Activated CD8-positive, alpha-beta memory T cell treated with anti-CD3 and anti-CD28 coated beads, Interleukin-2, amount 10 ng/mL, durations not matched to agents 7 days and 5 days (primary cell): Measurements from ENCODE around the gene ZNF367. TPM values are rescaled to one million over a fixed set of nuclear protein-coding genes. Genes with fewer than 3 reads are reported as not detected.
"Not testable (repeated sequence)": the region's sequence is repeated elsewhere in the genome, so short reads cannot be mapped to it uniquely, and the experiment has no call there.

Experiments
- ATAC-seq: fragments of 150-1000 bp; cut with Tn5 transposase; one replicate; pipeline ENCODE4 v1.10.0; 2021; ENCODE audit warnings: moderate library complexity
- CTCF ChIA-PET: fragments of 350-600 bp; sonication (Branson Sonifier 250); formaldehyde crosslinking; loops from one replicate; lab custom pipeline; 2021; ENCODE audit warnings: antibody characterized with exemption; lab: Charles Lee
- DNase-seq: peaks from one replicate; pipeline ENCODE4 v3.0.0-alpha.2; 2020
- H3K27ac Mint-ChIP-seq: one replicate; pipeline ENCODE4 v1.8.0; 2021; ENCODE audit warnings: mild to moderate bottlenecking, mixed read lengths
- H3K27me3 Mint-ChIP-seq: one replicate; pipeline ENCODE4 v1.8.0; 2021; ENCODE audit warnings: mixed read lengths
- H3K36me3 Mint-ChIP-seq: one replicate; pipeline ENCODE4 v1.8.0; 2021; ENCODE audit warnings: mild to moderate bottlenecking, mixed read lengths
- H3K4me1 Mint-ChIP-seq: one replicate; pipeline ENCODE4 v1.8.0; 2021; ENCODE audit warnings: mixed read lengths
- H3K4me3 Mint-ChIP-seq: one replicate; pipeline ENCODE4 v1.8.0; 2021; ENCODE audit warnings: mild to moderate bottlenecking, moderate library complexity, mixed read lengths
- H3K9me3 Mint-ChIP-seq: one replicate; pipeline ENCODE4 v1.8.0; 2022; ENCODE audit warnings: low read depth, mixed read lengths
- total RNA-seq, 2 experiments: library from RNA; stranded (reverse); gene quantifications; one replicate each; pipeline ENCODE4 v1.2.3, GENCODE V29; 2021

Gene ZNF367
- total RNA-seq, 2 experiments from 2014 or later = 31.2 to 36.3 TPM

DNA sequence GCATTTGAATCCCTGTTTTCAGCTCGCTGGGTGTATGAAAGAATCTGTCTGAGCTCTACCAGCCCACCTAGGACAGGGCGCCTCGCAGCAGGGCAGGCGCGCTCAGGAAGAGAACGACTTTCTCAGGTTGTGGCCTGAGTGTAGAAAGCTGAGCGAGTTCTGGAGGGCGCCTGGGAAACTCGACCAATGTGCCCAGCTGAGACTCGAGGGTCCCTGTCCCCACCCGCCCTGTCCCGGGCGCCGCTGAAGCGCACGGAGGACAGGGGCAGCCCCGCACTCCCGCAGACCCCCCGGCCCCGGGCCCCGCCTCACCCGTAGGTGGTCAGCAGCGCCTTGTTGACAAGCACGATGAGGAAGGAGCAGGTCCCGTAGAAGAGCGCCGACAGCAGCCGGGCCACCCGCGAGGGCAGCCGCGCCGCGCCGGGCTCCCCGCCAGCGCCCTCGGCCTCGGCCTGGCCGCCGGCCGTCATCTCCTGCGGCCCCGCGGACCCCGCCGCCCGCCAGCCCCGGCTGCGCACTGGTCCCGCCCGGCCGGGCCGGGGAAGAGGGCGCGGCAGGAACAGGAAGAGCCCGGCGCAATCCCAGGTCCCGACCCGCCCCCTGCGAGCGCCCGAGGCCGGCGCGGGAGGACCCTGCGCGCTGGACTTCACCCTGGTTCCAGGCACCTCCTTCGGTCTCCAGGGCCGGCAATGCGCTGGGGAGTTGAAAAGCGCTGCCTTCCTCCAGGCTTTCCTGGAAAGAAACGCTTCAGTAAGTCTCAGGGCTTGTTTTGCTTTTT is 34.8 kb downstream of the ZNF367 start, which contains the start of gene SLC35D2:
SLC35D2 (minus strand) TSS at position 547 of the 778 bp plus-strand sequence; CDS start at position 470, 77 bp downstream.
- DNase-seq = peak; percentile 44
- CTCF ChIA-PET = interaction anchor here (1.4 to 2.0 kb wide), 3 partner anchors 21 to 183 kb away, joined by 3 to 7 read pairs (median 4); no protein-coding TSS in a partner anchor
- H3K27ac Mint-ChIP-seq = peak within 1 kb of the TSS; percentile 81
- no peaks in the 10 kb centered on the region for H3K27me3 Mint-ChIP-seq
- peaks cover 27% of the 10 kb centered on the region for H3K36me3 Mint-ChIP-seq
- peak within 1 kb of the TSS; percentile 78 for H3K4me3 Mint-ChIP-seq
- no peaks in the 10 kb centered on the region for H3K9me3 Mint-ChIP-seq
- ATAC-seq = peak; percentile 82
- H3K4me1 Mint-ChIP-seq = peaks cover 28% of the 10 kb centered on the region

DNA sequence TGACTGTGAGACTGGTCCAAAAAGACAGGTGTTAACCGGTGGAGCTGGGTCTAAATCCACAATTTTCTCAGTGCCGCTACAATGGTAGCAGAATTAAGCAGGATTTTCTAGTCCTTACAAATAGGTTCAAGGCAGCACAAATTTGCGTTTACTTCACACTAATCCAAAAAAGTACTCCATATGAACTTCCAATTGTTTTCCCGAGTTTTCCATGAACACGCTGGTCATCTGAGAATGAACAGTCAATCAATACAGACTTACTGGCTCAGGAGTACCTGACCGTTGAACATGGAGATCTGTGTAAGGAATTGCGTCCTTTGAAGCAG is 35.4 kb downstream of the ZNF367 start:
- CTCF ChIA-PET = interaction anchor here (1.7 to 2.0 kb wide), 2 partner anchors 55 to 184 kb away, joined by 4 to 7 read pairs; no protein-coding TSS in a partner anchor
- peaks cover 28% of the 10 kb centered on the region for H3K4me1 Mint-ChIP-seq
- ATAC-seq (no peak), DNase-seq (no peak)
- peak overlapping the region; percentile 76 for H3K4me3 Mint-ChIP-seq
- peaks cover 26% of the 10 kb centered on the region for H3K36me3 Mint-ChIP-seq
- no peak overlapping the region for H3K27ac Mint-ChIP-seq
- H3K27me3 Mint-ChIP-seq = no peaks in the 10 kb centered on the region
- H3K9me3 Mint-ChIP-seq = no peaks in the 10 kb centered on the region

GRCh38 chr9:96382175-96382574 is 36.0 kb downstream of the ZNF367 start:
- Mint-ChIP-seq H3K27ac (no peak overlapping the region), H3K4me3 (no peak overlapping the region), H3K36me3 (peaks cover 24% of the 10 kb centered on the region), H3K27me3 (no peaks in the 10 kb centered on the region), H3K4me1 (peaks cover 28% of the 10 kb centered on the region), H3K9me3 (no peaks in the 10 kb centered on the region)
- DNase-seq (no peak), ATAC-seq (no peak)
- CTCF ChIA-PET = interaction anchor here (1.7 to 2.0 kb wide), 2 partner anchors 54 to 184 kb away, joined by 4 to 7 read pairs; no protein-coding TSS in a partner anchor

DNA sequence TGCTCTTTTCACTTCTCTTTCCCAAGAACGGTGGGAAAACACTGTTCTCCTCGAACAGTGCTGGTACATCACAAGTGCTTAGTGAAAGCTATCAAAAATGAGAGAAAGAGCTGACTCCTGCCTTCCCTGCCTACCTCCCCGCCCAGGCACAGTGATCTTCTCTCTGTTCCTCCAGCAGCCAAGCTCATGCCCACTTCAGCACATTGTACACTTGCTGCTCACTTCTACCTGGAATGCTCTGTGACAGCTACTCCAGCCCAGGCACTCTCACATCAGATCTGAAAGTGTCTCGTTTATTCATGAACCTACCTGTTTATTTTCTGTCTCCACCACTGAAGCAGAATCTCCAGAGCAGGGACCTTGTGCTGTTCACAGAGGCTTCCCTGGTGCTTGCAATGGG is 36.5 kb downstream of the ZNF367 start:
- Mint-ChIP-seq H3K4me3 (no peak overlapping the region), H3K27ac (no peak overlapping the region), H3K36me3 (peaks cover 23% of the 10 kb centered on the region), H3K27me3 (no peaks in the 10 kb centered on the region), H3K9me3 (no peaks in the 10 kb centered on the region), H3K4me1 (peaks cover 27% of the 10 kb centered on the region)
- no peak for ATAC-seq
- peak; percentile 22 for DNase-seq
- CTCF ChIA-PET = interaction anchor here (2.0 kb wide), 1 partner anchor 185 kb away, joined by 7 read pairs; no protein-coding TSS in a partner anchor

GRCh38 chr9:96381125-96381524 is 37.0 kb downstream of the ZNF367 start:
- no peaks in the 10 kb centered on the region for H3K9me3 Mint-ChIP-seq
- ATAC-seq = no peak
- H3K27me3 Mint-ChIP-seq = no peaks in the 10 kb centered on the region
- H3K4me3 Mint-ChIP-seq = no peak overlapping the region
- H3K36me3 Mint-ChIP-seq = peaks cover 19% of the 10 kb centered on the region
- peaks cover 25% of the 10 kb centered on the region for H3K4me1 Mint-ChIP-seq
- no peak overlapping the region for H3K27ac Mint-ChIP-seq
- no peak for DNase-seq
- CTCF ChIA-PET = no interaction called here

DNA sequence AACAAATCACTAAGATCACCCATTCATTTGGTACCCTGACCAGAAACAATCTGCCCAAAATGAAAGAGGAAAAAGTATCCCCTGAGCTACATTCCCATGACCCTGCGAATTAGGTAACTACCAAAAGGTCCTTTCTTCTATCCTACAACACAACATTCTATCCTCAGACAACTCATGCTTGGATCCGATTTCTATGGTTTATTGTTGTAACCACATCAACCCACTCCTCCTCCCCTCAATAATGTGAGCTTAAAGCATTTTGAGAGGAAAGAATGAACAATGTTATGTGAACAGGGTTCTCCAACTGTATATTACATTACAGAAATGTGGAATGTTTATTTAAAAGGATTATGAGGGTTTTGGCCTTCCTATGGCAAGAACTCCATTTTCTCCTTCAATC is 38.7 kb downstream of the ZNF367 start:
- Mint-ChIP-seq H3K4me3 (no peak overlapping the region), H3K27me3 (no peaks in the 10 kb centered on the region), H3K4me1 (peaks cover 19% of the 10 kb centered on the region), H3K27ac (no peak overlapping the region), H3K36me3 (peaks cover 13% of the 10 kb centered on the region), H3K9me3 (no peaks in the 10 kb centered on the region)
- ATAC-seq = no peak
- DNase-seq = no peak
- CTCF ChIA-PET = interaction anchor here (0.7 kb wide), 1 partner anchor 116 kb away, joined by 3 read pairs; no protein-coding TSS in a partner anchor

DNA sequence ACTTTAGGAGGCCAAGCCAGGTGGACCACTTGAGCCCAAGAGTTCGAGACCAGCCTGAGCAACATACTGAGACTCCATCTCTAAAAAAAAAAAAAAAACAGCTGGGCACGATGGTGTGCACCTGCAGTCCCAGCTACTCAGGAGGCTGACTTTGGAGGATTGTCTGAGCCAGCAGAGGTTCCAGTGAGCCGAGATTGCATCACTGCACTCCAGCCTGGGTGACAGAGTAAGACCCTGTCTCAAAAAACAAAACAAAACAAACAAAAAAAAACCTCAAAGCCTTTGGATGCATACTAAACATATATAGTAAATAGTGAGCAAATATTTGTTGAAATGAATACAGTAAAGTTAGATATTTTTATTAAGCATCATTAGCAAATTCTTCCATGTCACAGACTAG is 40.0 kb downstream of the ZNF367 start:
- no peak overlapping the region for H3K4me3 Mint-ChIP-seq
- H3K4me1 Mint-ChIP-seq = peaks cover 12% of the 10 kb centered on the region
- DNase-seq (peak; percentile 8), ATAC-seq (no peak)
- peaks cover 7% of the 10 kb centered on the region for H3K36me3 Mint-ChIP-seq
- H3K27me3 Mint-ChIP-seq = no peaks in the 10 kb centered on the region
- H3K9me3 Mint-ChIP-seq = no peaks in the 10 kb centered on the region
- no peak overlapping the region for H3K27ac Mint-ChIP-seq
- CTCF ChIA-PET = no interaction called here

- CTCF ChIA-PET = no interaction called here
- H3K36me3 Mint-ChIP-seq = peaks cover 7% of the 10 kb centered on the region
- H3K4me1 Mint-ChIP-seq = peaks cover 6% of the 10 kb centered on the region
- H3K9me3 Mint-ChIP-seq = no peaks in the 10 kb centered on the region
- ATAC-seq = no peak
- no peak overlapping the region for H3K4me3 Mint-ChIP-seq
- no peaks in the 10 kb centered on the region for H3K27me3 Mint-ChIP-seq
- peak; percentile 28 for DNase-seq
- H3K27ac Mint-ChIP-seq = no peak overlapping the region
Measured at GRCh38 chr9:96376891-96377874, 41.0 kb downstream of the ZNF367 start.

GRCh38 chr9:96375507-96375906 is 42.7 kb downstream of the ZNF367 start:
- peak; percentile 21 for DNase-seq
- ATAC-seq, H3K27me3 Mint-ChIP-seq, H3K9me3 Mint-ChIP-seq, H3K36me3 Mint-ChIP-seq, H3K4me1 Mint-ChIP-seq, H3K4me3 Mint-ChIP-seq, CTCF ChIA-PET, H3K27ac Mint-ChIP-seq: not testable (repeated sequence)

DNA sequence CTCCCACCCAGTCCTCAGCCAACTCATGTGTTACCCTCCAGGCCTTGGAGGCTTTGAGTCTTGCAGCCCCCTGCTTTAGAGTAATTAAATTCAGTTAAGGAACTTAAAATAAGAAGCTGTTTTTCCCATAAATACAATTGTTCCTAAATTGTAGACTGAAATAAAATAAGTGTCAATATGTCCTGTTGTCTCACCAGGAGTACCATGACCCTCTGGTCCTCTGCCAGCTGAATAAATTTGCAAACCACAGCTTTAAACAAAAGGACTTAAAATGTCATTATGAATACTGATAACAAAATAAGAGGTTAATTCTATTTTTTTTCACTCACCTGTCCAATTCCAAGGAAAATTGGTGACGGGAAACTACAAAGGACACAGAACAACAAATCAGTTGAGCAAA is 50.2 kb downstream of the ZNF367 start:
- CTCF ChIA-PET = interaction anchor here (0.8 kb wide), 1 partner anchor 74 kb away, joined by 3 read pairs; no protein-coding TSS in a partner anchor
- no peak for DNase-seq
- Mint-ChIP-seq H3K27me3 (no peaks in the 10 kb centered on the region), H3K4me1 (no peaks in the 10 kb centered on the region), H3K4me3 (no peak overlapping the region), H3K27ac (no peak overlapping the region), H3K36me3 (peaks cover 5% of the 10 kb centered on the region), H3K9me3 (no peaks in the 10 kb centered on the region)
- ATAC-seq = no peak

DNA sequence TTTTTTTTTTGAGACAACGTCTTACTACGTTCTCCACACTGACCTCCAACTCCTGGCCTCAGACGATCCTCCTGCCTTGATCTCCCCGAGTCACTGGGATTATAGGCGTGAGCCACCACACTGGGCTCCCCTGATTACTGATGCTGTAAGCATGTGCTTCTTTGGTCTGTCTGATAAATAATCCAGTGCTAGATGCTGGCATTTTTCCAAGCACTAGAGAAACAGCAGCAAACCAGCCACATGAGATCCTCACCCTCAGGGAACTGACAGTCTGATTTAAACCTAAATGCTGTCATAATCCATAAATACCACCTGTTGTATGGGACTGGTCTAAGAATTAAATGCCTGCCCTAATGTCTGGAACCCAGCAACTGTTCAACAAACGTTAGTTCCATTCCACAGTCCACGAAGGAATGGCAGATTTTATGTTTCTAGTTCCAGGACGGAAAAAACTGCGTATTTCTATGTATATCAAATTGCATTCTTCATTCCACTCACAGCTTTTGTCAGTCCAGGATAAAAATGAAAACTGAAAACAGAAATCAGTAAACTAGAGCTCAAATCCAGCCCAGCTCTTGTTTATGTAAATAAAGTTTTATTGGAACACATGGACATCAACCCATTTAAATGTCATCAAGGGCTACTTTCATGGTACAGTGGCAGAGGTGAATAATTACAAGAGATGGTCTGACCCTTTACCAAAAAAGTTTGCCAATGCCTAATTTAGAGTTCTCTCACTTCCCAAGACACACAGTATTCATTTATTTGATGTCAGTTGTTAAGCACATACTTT is 54.8 kb downstream of the ZNF367 start:
- Mint-ChIP-seq H3K27me3 (no peaks in the 10 kb centered on the region), H3K4me3 (no peak overlapping the region), H3K36me3 (peaks cover 15% of the 10 kb centered on the region), H3K9me3 (no peaks in the 10 kb centered on the region), H3K4me1 (no peaks in the 10 kb centered on the region), H3K27ac (no peak overlapping the region)
- no peak for DNase-seq
- CTCF ChIA-PET = no interaction called here
- ATAC-seq = no peak

GRCh38 chr9:96362119-96362518 is 56.1 kb downstream of the ZNF367 start:
- ATAC-seq, H3K4me1 Mint-ChIP-seq, H3K9me3 Mint-ChIP-seq, H3K27me3 Mint-ChIP-seq, H3K4me3 Mint-ChIP-seq, DNase-seq, H3K27ac Mint-ChIP-seq, CTCF ChIA-PET: not testable (repeated sequence)
- peaks cover 14% of the 10 kb centered on the region for H3K36me3 Mint-ChIP-seq
